Breast epithelium (tissue), 4 donors: ENCODE measurements around the gene GHSR. TPM values are rescaled to one million over a fixed set of nuclear protein-coding genes. Genes with fewer than 3 reads are reported as not detected.

Source experiments
- DNase-seq, 2 donors: peaks; one replicate each; pipeline ENCODE4 v3.0.0-alpha.2; 2019; ENCODE audit warnings: low spot score in 2 of 2
- H3K27ac ChIP-seq, 2 donors: fragments of 200-600 bp; sonication (generic) in 1 of 2; one replicate each; pipeline ENCODE4 v1.5.1; 2016 to 2019; ENCODE audit warnings: mild to moderate bottlenecking in 1 of 2
- H3K27me3 ChIP-seq, 2 donors: fragments of 200-600 bp; sonication (generic) in 1 of 2; one replicate each; pipeline versions ENCODE4 v1.5.1 to v1.6.0; 2017 to 2019; ENCODE audit warnings: control low read depth in 1 of 2, mild to moderate bottlenecking in 1 of 2
- H3K36me3 ChIP-seq: fragments of 200-600 bp; one replicate; pipeline ENCODE4 v1.5.1; 2019
- H3K4me1 ChIP-seq, 2 donors: fragments of 200-600 bp; sonication (generic); one replicate each; pipeline ENCODE4 v1.5.1; 2016 to 2019; ENCODE audit warnings: control low read depth in 1 of 2
- H3K4me3 ChIP-seq, 3 donors: fragments of 200-600 bp; sonication (generic); 1 replicate in 2 of 3; 2 replicates in 1 of 3; pipeline ENCODE4 v1.5.1; 2016 to 2019; ENCODE audit warnings: mild to moderate bottlenecking in 3 of 3, moderate library complexity in 2 of 3
- H3K9me3 ChIP-seq, 2 donors: fragments of 200-600 bp; sonication (generic) in 1 of 2; one replicate each; pipeline ENCODE4 v1.5.1; 2016 to 2019; ENCODE audit warnings: control low read depth in 1 of 2
- CTCF ChIP-seq, 3 donors: fragments of 450-650 bp; IDR thresholded peaks; one replicate each; pipeline ENCODE4 v1.5.1; 2016 to 2017; ENCODE audit warnings: antibody characterized with exemption in 3 of 3, mild to moderate bottlenecking in 3 of 3, moderate library complexity in 3 of 3
- POLR2A ChIP-seq: fragments of 450-650 bp; IDR thresholded peaks from one replicate; pipeline ENCODE4 v1.6.1; 2016; ENCODE audit warnings: antibody characterized with exemption, mild to moderate bottlenecking, moderate library complexity
- POLR2AphosphoS5 ChIP-seq, 3 donors: sonication (generic); formaldehyde crosslinking; IDR thresholded peaks; one replicate each; pipeline ENCODE4 v1.6.1; 2017; ENCODE audit warnings: antibody characterized with exemption in 3 of 3
- intact Hi-C: fragments of 100-400 bp; cut with DNase I; formaldehyde crosslinking; loops from one replicate; pipeline ENCODE4 v1.15.1; 2023; ENCODE audit warnings: low total_unique reads
- total RNA-seq, 3 donors: library from RNA; depleted of rRNA; stranded (reverse); fragments of >200 nt; gene quantifications; one replicate each; pipeline ENCODE4 v1.1.0, GENCODE V29; 2016

The GHSR gene
- total RNA-seq, 3 donors from 2014 or later = not detected

- TF ChIP-seq POLR2AphosphoS5 (IDR thresholded peaks at IDR 0.05) = no peak
- TF ChIP-seq POLR2A = no peak
- TF ChIP-seq CTCF (IDR thresholded peaks at IDR 0.05) = no peak
- intact Hi-C loops = no loop called here
- H3K9me3 ChIP-seq = peaks cover 1 to 3% of the 10 kb centered on the region in 2 donors
Measured at GRCh38 chr3:172438186-172438585, 10.1 kb downstream of the GHSR start.

GRCh38 chr3:172437713-172438112 lies 10.5 kb downstream of the GHSR start:
- no peak for TF ChIP-seq CTCF (IDR thresholded peaks at IDR 0.05)
- no peak for TF ChIP-seq POLR2AphosphoS5 (IDR thresholded peaks at IDR 0.05)
- no peak for TF ChIP-seq POLR2A
- intact Hi-C loops = no loop called here
- H3K27ac ChIP-seq = no peak overlapping the region
- H3K36me3 ChIP-seq = no peaks in the 10 kb centered on the region
- no peaks in the 10 kb centered on the region for H3K4me1 ChIP-seq
- no peak overlapping the region for H3K4me3 ChIP-seq
- H3K27me3 ChIP-seq = no peaks in the 10 kb centered on the region
- peaks cover 6 to 8% of the 10 kb centered on the region in 2 donors for H3K9me3 ChIP-seq
- DNase-seq = no peak

More at GRCh38 chr3:172438186-172438585, 10.1 kb downstream of the GHSR start:
- no peak for DNase-seq
- Histone ChIP-seq H3K27ac (no peak overlapping the region), H3K36me3 (no peaks in the 10 kb centered on the region), H3K27me3 (no peaks in the 10 kb centered on the region), H3K4me3 (no peak overlapping the region), H3K4me1 (no peaks in the 10 kb centered on the region)

GRCh38 chr3:172415323-172415722 lies 32.9 kb downstream of the GHSR start:
- no peak for TF ChIP-seq CTCF (IDR thresholded peaks at IDR 0.05)
- TF ChIP-seq POLR2A = no peak
- no peak for TF ChIP-seq POLR2AphosphoS5 (IDR thresholded peaks at IDR 0.05)

GRCh38 chr3:172411478-172411947 lies 36.7 kb downstream of the GHSR start:
- Histone ChIP-seq H3K9me3 (no peaks in the 10 kb centered on the region), H3K36me3 (no peaks in the 10 kb centered on the region), H3K27ac (no peak overlapping the region), H3K4me3 (no peak overlapping the region), H3K4me1 (no peaks in the 10 kb centered on the region), H3K27me3 (no peaks in the 10 kb centered on the region)
- intact Hi-C loops = no loop called here
- DNase-seq = no peak
- TF ChIP-seq POLR2AphosphoS5 (IDR thresholded peaks at IDR 0.05) (no peak), POLR2A (no peak), CTCF (IDR thresholded peaks at IDR 0.05) (no peak)

More at GRCh38 chr3:172415323-172415722, 32.9 kb downstream of the GHSR start:
- H3K9me3 ChIP-seq = peaks cover 0 to 6% of the 10 kb centered on the region in 2 donors
- DNase-seq = no peak
- H3K27ac ChIP-seq = no peak overlapping the region
- intact Hi-C loops = no loop called here
- H3K4me1 ChIP-seq = no peaks in the 10 kb centered on the region
- H3K27me3 ChIP-seq = no peaks in the 10 kb centered on the region
- no peak overlapping the region for H3K4me3 ChIP-seq
- no peaks in the 10 kb centered on the region for H3K36me3 ChIP-seq

- TF ChIP-seq CTCF (IDR thresholded peaks at IDR 0.05) = no peak
- TF ChIP-seq POLR2A = no peak
- TF ChIP-seq POLR2AphosphoS5 (IDR thresholded peaks at IDR 0.05) = no peak
- no peaks in the 10 kb centered on the region for H3K4me1 ChIP-seq
Measured at GRCh38 chr3:172410702-172411477, 37.4 kb downstream of the GHSR start.

More at GRCh38 chr3:172410702-172411477, 37.4 kb downstream of the GHSR start:
- Histone ChIP-seq H3K27ac (no peak overlapping the region), H3K36me3 (no peaks in the 10 kb centered on the region), H3K9me3 (no peaks in the 10 kb centered on the region), H3K4me3 (no peak overlapping the region), H3K27me3 (no peaks in the 10 kb centered on the region)
- no peak for DNase-seq
- intact Hi-C loops = no loop called here
